ENCODE results near the gene SLC9A7.
"Not testable (repeated sequence)": the region's sequence is repeated elsewhere in the genome, so short reads cannot be mapped to it uniquely, and the experiment has no call there.

The SLC9A7 gene

GRCh38 chrX:46758956-46759644 lies at the start of gene SLC9A7:
Gene SLC9A7 (minus strand): TSS chrX:46759118. CDS start chrX:46759029, 89 bp downstream.
- peaks cover 10% of the 10 kb centered on the region for H3K27me3 ChIP-seq (ENCODE audit: insufficient read depth, low read length)
- H2AFZ ChIP-seq (ENCODE audit: low read depth, low read length) = peak within 1 kb of the TSS; percentile 68
- no peaks in the 10 kb centered on the region for H3K36me3 ChIP-seq (ENCODE audit: insufficient read depth, low read length)
- no peaks in the 10 kb centered on the region for H3K9me3 ChIP-seq (ENCODE audit: low read length)
- no peaks in the 10 kb centered on the region for H3K4me1 ChIP-seq (ENCODE audit: insufficient read depth, low read length)
- H3K4me3 ChIP-seq (ENCODE audit: low read length) = peak within 1 kb of the TSS; percentile 53

- H3K4me3 ChIP-seq (ENCODE audit: low read length) = no peak overlapping the region
- H2AFZ ChIP-seq (ENCODE audit: low read depth, low read length) = no peak overlapping the region
- H3K9me3 ChIP-seq (ENCODE audit: low read length) = no peaks in the 10 kb centered on the region
- no peaks in the 10 kb centered on the region for H3K27me3 ChIP-seq (ENCODE audit: insufficient read depth, low read length)
- no peaks in the 10 kb centered on the region for H3K4me1 ChIP-seq (ENCODE audit: insufficient read depth, low read length)
- H3K36me3 ChIP-seq (ENCODE audit: insufficient read depth, low read length) = no peaks in the 10 kb centered on the region
Observed at GRCh38 chrX:46805270-46805669, 46.4 kb upstream of the SLC9A7 start.

- H2AFZ ChIP-seq (ENCODE audit: low read depth, low read length) = no peak overlapping the region
- no peaks in the 10 kb centered on the region for H3K9me3 ChIP-seq (ENCODE audit: low read length)
- no peaks in the 10 kb centered on the region for H3K27me3 ChIP-seq (ENCODE audit: insufficient read depth, low read length)
- no peak overlapping the region for H3K4me3 ChIP-seq (ENCODE audit: low read length)
- H3K4me1 ChIP-seq (ENCODE audit: insufficient read depth, low read length) = no peaks in the 10 kb centered on the region
- no peaks in the 10 kb centered on the region for H3K36me3 ChIP-seq (ENCODE audit: insufficient read depth, low read length)
Observed at GRCh38 chrX:46803140-46803539, 44.2 kb upstream of the SLC9A7 start.

- Histone ChIP-seq H3K9me3 (ENCODE audit: low read length) (no peaks in the 10 kb centered on the region), H3K4me1 (ENCODE audit: insufficient read depth, low read length) (peaks cover 4% of the 10 kb centered on the region), H3K4me3 (ENCODE audit: low read length) (no peak overlapping the region), H3K27me3 (ENCODE audit: insufficient read depth, low read length) (peaks cover 3% of the 10 kb centered on the region), H2AFZ (ENCODE audit: low read depth, low read length) (no peak overlapping the region), H3K36me3 (ENCODE audit: insufficient read depth, low read length) (no peaks in the 10 kb centered on the region)
Observed at GRCh38 chrX:46796574-46797191, 37.8 kb upstream of the SLC9A7 start.

GRCh38 chrX:46793386-46794143 lies 34.6 kb upstream of the SLC9A7 start:
- Histone ChIP-seq H3K36me3 (ENCODE audit: insufficient read depth, low read length) (no peaks in the 10 kb centered on the region), H3K4me3 (ENCODE audit: low read length) (no peak overlapping the region), H3K9me3 (ENCODE audit: low read length) (no peaks in the 10 kb centered on the region), H3K27me3 (ENCODE audit: insufficient read depth, low read length) (peaks cover 3% of the 10 kb centered on the region), H3K4me1 (ENCODE audit: insufficient read depth, low read length) (peaks cover 4% of the 10 kb centered on the region), H2AFZ (ENCODE audit: low read depth, low read length) (no peak overlapping the region)

GRCh38 chrX:46792810-46793188 lies 33.9 kb upstream of the SLC9A7 start:
- H3K9me3 ChIP-seq (ENCODE audit: low read length) = no peaks in the 10 kb centered on the region
- H3K27me3 ChIP-seq (ENCODE audit: insufficient read depth, low read length) = peaks cover 3% of the 10 kb centered on the region
- H2AFZ ChIP-seq (ENCODE audit: low read depth, low read length) = no peak overlapping the region
- H3K4me1 ChIP-seq (ENCODE audit: insufficient read depth, low read length) = peaks cover 4% of the 10 kb centered on the region
- no peak overlapping the region for H3K4me3 ChIP-seq (ENCODE audit: low read length)
- no peaks in the 10 kb centered on the region for H3K36me3 ChIP-seq (ENCODE audit: insufficient read depth, low read length)

- H3K4me3 ChIP-seq (ENCODE audit: low read length) = no peak overlapping the region
- no peaks in the 10 kb centered on the region for H3K36me3 ChIP-seq (ENCODE audit: insufficient read depth, low read length)
- no peaks in the 10 kb centered on the region for H3K9me3 ChIP-seq (ENCODE audit: low read length)
- H3K4me1 ChIP-seq (ENCODE audit: insufficient read depth, low read length) = peaks cover 4% of the 10 kb centered on the region
- H3K27me3 ChIP-seq (ENCODE audit: insufficient read depth, low read length) = peaks cover 3% of the 10 kb centered on the region
- no peak overlapping the region for H2AFZ ChIP-seq (ENCODE audit: low read depth, low read length)
Observed at GRCh38 chrX:46791927-46792809, 33.2 kb upstream of the SLC9A7 start.

GRCh38 chrX:46788902-46789301 lies 30.0 kb upstream of the SLC9A7 start:
- H3K9me3 ChIP-seq (ENCODE audit: low read length) = no peaks in the 10 kb centered on the region
- H2AFZ ChIP-seq (ENCODE audit: low read depth, low read length) = no peak overlapping the region
- H3K36me3 ChIP-seq (ENCODE audit: insufficient read depth, low read length) = no peaks in the 10 kb centered on the region
- no peak overlapping the region for H3K4me3 ChIP-seq (ENCODE audit: low read length)
- peaks cover 3% of the 10 kb centered on the region for H3K27me3 ChIP-seq (ENCODE audit: insufficient read depth, low read length)
- H3K4me1 ChIP-seq (ENCODE audit: insufficient read depth, low read length) = peaks cover 4% of the 10 kb centered on the region

GRCh38 chrX:46784437-46784836 lies 25.5 kb upstream of the SLC9A7 start:
- not testable (repeated sequence) for H3K27me3 ChIP-seq (ENCODE audit: insufficient read depth, low read length); H3K9me3 ChIP-seq (ENCODE audit: low read length); H3K36me3 ChIP-seq (ENCODE audit: insufficient read depth, low read length); H3K4me3 ChIP-seq (ENCODE audit: low read length); H2AFZ ChIP-seq (ENCODE audit: low read depth, low read length); H3K4me1 ChIP-seq (ENCODE audit: insufficient read depth, low read length)

GRCh38 chrX:46782034-46782433 lies 23.1 kb upstream of the SLC9A7 start:
- no peaks in the 10 kb centered on the region for H3K9me3 ChIP-seq (ENCODE audit: low read length)
- H3K4me3 ChIP-seq (ENCODE audit: low read length) = no peak overlapping the region
- no peaks in the 10 kb centered on the region for H3K36me3 ChIP-seq (ENCODE audit: insufficient read depth, low read length)
- H2AFZ ChIP-seq (ENCODE audit: low read depth, low read length) = no peak overlapping the region
- peaks cover 2% of the 10 kb centered on the region for H3K27me3 ChIP-seq (ENCODE audit: insufficient read depth, low read length)
- H3K4me1 ChIP-seq (ENCODE audit: insufficient read depth, low read length) = no peaks in the 10 kb centered on the region

- Histone ChIP-seq H2AFZ (ENCODE audit: low read depth, low read length) (no peak overlapping the region), H3K36me3 (ENCODE audit: insufficient read depth, low read length) (no peaks in the 10 kb centered on the region)
Observed at GRCh38 chrX:46777971-46778810, 19.3 kb upstream of the SLC9A7 start.

GRCh38 chrX:46770817-46771163 lies 11.9 kb upstream of the SLC9A7 start:
- Histone ChIP-seq H3K27me3 (ENCODE audit: insufficient read depth, low read length) (peaks cover 3% of the 10 kb centered on the region), H3K4me1 (ENCODE audit: insufficient read depth, low read length) (no peaks in the 10 kb centered on the region), H3K9me3 (ENCODE audit: low read length) (no peaks in the 10 kb centered on the region), H3K4me3 (ENCODE audit: low read length) (no peak overlapping the region), H3K36me3 (ENCODE audit: insufficient read depth, low read length) (no peaks in the 10 kb centered on the region), H2AFZ (ENCODE audit: low read depth, low read length) (no peak overlapping the region)

More at GRCh38 chrX:46777971-46778810, 19.3 kb upstream of the SLC9A7 start:
- H3K9me3 ChIP-seq (ENCODE audit: low read length) = no peaks in the 10 kb centered on the region
- no peak overlapping the region for H3K4me3 ChIP-seq (ENCODE audit: low read length)
- peaks cover 5% of the 10 kb centered on the region for H3K27me3 ChIP-seq (ENCODE audit: insufficient read depth, low read length)
- H3K4me1 ChIP-seq (ENCODE audit: insufficient read depth, low read length) = no peaks in the 10 kb centered on the region

Data from neuron (in vitro differentiated cells).